K562 (cell line): ENCODE measurements around the gene ACSF3. TPM values are rescaled to one million over a fixed set of nuclear protein-coding genes. Genes with fewer than 3 reads are reported as not detected.

Experiments used
- ATAC-seq: fragments of 200-7000 bp; cut with Tn5 transposase; 3 replicates; pipeline ENCODE4 v1.9.1; 2020; ENCODE audit warnings: moderate library complexity
- BruUV-seq: library from RNA; stranded (reverse); fragments of 400-500 nt; replicated peaks from 2 replicates; lab custom pipeline; 2021; lab: Mats Ljungman, UMichigan
- CTCF ChIA-PET: fragments of 300-600 bp; formaldehyde crosslinking; extraction: SDS; loops from one replicate; lab custom pipeline; 2021; ENCODE audit warnings: low intra/inter-chr PET ratio; lab: Yijun Ruan, JAX
- POLR2A ChIA-PET: fragments of 300-600, 350-650 bp; sonication (Branson Sonifier 250); formaldehyde crosslinking; extraction: SDS; loops from one replicate; lab custom pipeline; 2021; ENCODE audit warnings: antibody characterized with exemption, inconsistent platforms; lab: Yijun Ruan, JAX
- DNase-seq, 4 experiments: peaks; one replicate each; pipeline versions ENCODE4 v3.0.0 to v3.0.0-alpha.2; 2011 to 2018; ENCODE audit warnings: low spot score in 3 of 4, mixed read lengths in 3 of 4; ENCODE audit errors: extremely low read depth in 1 of 4
- FAIRE-seq: peaks from 2 replicates; lab custom pipeline; 2011; peaks lifted over from hg19 to GRCh38; lab: Jason Lieb, UNC
- H2AFZ ChIP-seq: 2 replicates; pipeline ENCODE4 v1.6.0; 2011; ENCODE audit warnings: low read depth, low read length, control low read depth, inconsistent platforms
- H3K27ac ChIP-seq: fragments of 200-600 bp; 3 replicates; pipeline ENCODE4 v1.8.0; 2011; ENCODE audit warnings: low read depth, mild to moderate bottlenecking, control low read depth, inconsistent platforms, low read length, moderate library complexity, mixed read lengths; ENCODE audit errors: extremely low read depth
- H3K27me3 ChIP-seq, 2 experiments: fragments of 300-600 bp in 1 of 2; 2 replicates in 1 of 2; 3 replicates in 1 of 2; pipeline versions ENCODE4 v1.6.0 to v1.8.0; 2011; ENCODE audit warnings: inconsistent platforms in 2 of 2, low read length in 2 of 2, mild to moderate bottlenecking in 1 of 2, mixed read lengths in 1 of 2, moderate library complexity in 1 of 2; ENCODE audit not compliant: control insufficient read depth in 2 of 2, insufficient read depth in 2 of 2
- H3K36me3 ChIP-seq: fragments of 300-600 bp; 3 replicates; pipeline ENCODE4 v1.8.0; 2011; ENCODE audit warnings: mild to moderate bottlenecking, low read length, inconsistent platforms; ENCODE audit not compliant: control insufficient read depth, insufficient read depth
- H3K4me1 ChIP-seq, 2 experiments: fragments of 200-600 bp in 1 of 2; replicated peaks in 1 of 2; 2 replicates in 1 of 2; 3 replicates in 1 of 2; pipeline versions ENCODE4 v1.5.1 to v1.8.0; 2011; ENCODE audit warnings: inconsistent platforms in 2 of 2, low read length in 2 of 2, mild to moderate bottlenecking in 1 of 2, mixed read lengths in 1 of 2, moderate library complexity in 1 of 2; ENCODE audit not compliant: control insufficient read depth in 2 of 2, insufficient read depth in 2 of 2
- H3K4me2 ChIP-seq: 2 replicates; pipeline ENCODE4 v1.6.1; 2011; ENCODE audit warnings: low read length, control low read depth, inconsistent platforms, mixed read lengths; ENCODE audit not compliant: insufficient read depth
- H3K4me3 ChIP-seq: fragments of 200-600 bp; sonication (generic), shearing (Covaris generic); 2 replicates; pipeline ENCODE4 v1.5.1; 2016; ENCODE audit warnings: control low read depth, inconsistent platforms
- H3K79me2 ChIP-seq: fragments of 200-600 bp; 3 replicates; pipeline ENCODE4 v1.8.0; 2011; ENCODE audit warnings: low read length, inconsistent platforms; ENCODE audit not compliant: control insufficient read depth, insufficient read depth
- H3K9ac ChIP-seq, 2 experiments: 2 replicates each; pipeline versions ENCODE4 v1.6.0 to v1.6.1; 2011; ENCODE audit warnings: low read depth in 2 of 2, low read length in 2 of 2, control low read depth in 1 of 2, inconsistent platforms in 1 of 2, mild to moderate bottlenecking in 1 of 2, mixed read lengths in 1 of 2; ENCODE audit not compliant: insufficient read depth in 1 of 2
- H3K9me1 ChIP-seq: one replicate; pipeline ENCODE4 v1.6.0; 2011; ENCODE audit warnings: inconsistent platforms, mild to moderate bottlenecking, low read length, moderate library complexity; ENCODE audit not compliant: control insufficient read depth, insufficient read depth
- H3K9me3 ChIP-seq: replicated peaks from 2 replicates; pipeline ENCODE4 v1.5.1; 2011; ENCODE audit warnings: low read depth, low read length, inconsistent platforms; ENCODE audit not compliant: control insufficient read depth, insufficient read depth
- H4K20me1 ChIP-seq: replicated peaks from 2 replicates; pipeline ENCODE4 v1.6.1; 2011; ENCODE audit warnings: low read length, inconsistent platforms, mixed read lengths; ENCODE audit not compliant: control insufficient read depth, insufficient read depth
- MBD2 ChIP-seq: sonication (generic); IDR thresholded peaks from 2 replicates; pipeline ENCODE4 v1.6.1; 2016; ENCODE audit warnings: low read depth, borderline replicate concordance
- NFIC ChIP-seq: fragments of 450-650 bp; IDR thresholded peaks from 2 replicates; pipeline ENCODE4 v1.6.1; 2017; ENCODE audit warnings: mild to moderate bottlenecking, inconsistent platforms
- POLR2G ChIP-seq: fragments of 200-400 bp; formaldehyde crosslinking; IDR thresholded peaks from 2 replicates; pipeline ENCODE4 v1.6.1; 2017; ENCODE audit warnings: low read depth, mild to moderate bottlenecking, antibody characterized with exemption, low read length, moderate library complexity
- RBM34 ChIP-seq: fragments of 200-400 bp; formaldehyde crosslinking; IDR thresholded peaks from 2 replicates; pipeline ENCODE4 v1.6.1; 2018; ENCODE audit warnings: low read length, borderline replicate concordance; ENCODE audit not compliant: insufficient read depth
- RCOR1 ChIP-seq, 2 experiments: IDR thresholded peaks; 2 replicates each; pipeline ENCODE4 v1.6.1; 2012; ENCODE audit warnings: low read depth in 2 of 2, low read length in 2 of 2, borderline replicate concordance in 1 of 2, improper control_type of control experiment in 1 of 2
- SIN3A ChIP-seq, 2 experiments: fragments of 150-350 bp in 1 of 2; IDR thresholded peaks; 2 replicates each; pipeline ENCODE4 v1.6.1; 2011 to 2016; ENCODE audit warnings: borderline replicate concordance in 2 of 2, low read depth in 2 of 2, low read length in 2 of 2, mild to moderate bottlenecking in 2 of 2, moderate library complexity in 2 of 2; ENCODE audit not compliant: control insufficient read depth in 1 of 2
- USF1 ChIP-seq: sonication (generic); formaldehyde crosslinking; IDR thresholded peaks from 2 replicates; pipeline ENCODE4 v1.9.0; 2022; ENCODE audit warnings: mild to moderate bottlenecking, missing genetic modification reagents
- ZNF184 ChIP-seq: sonication (generic); formaldehyde crosslinking; IDR thresholded peaks from 2 replicates; pipeline ENCODE4 v1.5.0; 2020; ENCODE audit warnings: missing genetic modification reagents
- ZNF586 ChIP-seq: fragments of 450-650 bp; formaldehyde crosslinking; conservative IDR thresholded peaks from 2 replicates; pipeline ENCODE4 v1.4.0; 2020; ENCODE audit warnings: mild to moderate bottlenecking, moderate library complexity
- whole genome bisulfite sequencing: fragments of 100-300 bp; shearing (Covaris generic); methylation state at CpG from one replicate; pipeline ENCODE4 v1.1.6; 2016; ENCODE audit warnings: low coverage, mixed read lengths; ENCODE audit not compliant: insufficient coverage; ENCODE audit errors: missing lambda C conversion rate; 5-methylcytosine and 5-hydroxymethylcytosine counted together
- in situ Hi-C: fragments of 300-500 bp; cut with MboI; formaldehyde crosslinking; loops from 4 replicates; pipeline ENCODE4 v1.15.0; 2018; ENCODE audit warnings: inconsistent platforms, mixed read lengths
- intact Hi-C: fragments of 100-400 bp; cut with micrococcal nuclease; formaldehyde crosslinking; loops from 2 replicates; pipeline ENCODE4 v1.14.2; 2022
- polyA plus RNA-seq, 8 experiments: library from polyadenylated mRNA; depleted of rRNA in 4 of 8; stranded (reverse) in 5 of 8; unstranded in 3 of 8; fragments of >200 nt; fragmentation: Nextera tagmentation in 2 of 8; fragmentation: Illumina TruSeq in 1 of 8; extraction: Ambion mirVana in 2 of 8; extraction: Trizol in 1 of 8; gene quantifications; 2 replicates each; pipeline versions ENCODE4 v1.2.1 to v1.2.3, GENCODE V29; 2011 to 2014; ENCODE audit warnings: inconsistent platforms in 1 of 8, missing spikeins in 1 of 8
- total RNA-seq, 7 experiments: library from RNA; depleted of rRNA in 6 of 7; stranded (reverse); fragments of >200 nt in 6 of 7; fragmentation: Illumina TruSeq in 2 of 7; extraction: Trizol in 2 of 7; gene quantifications; 2 replicates each; pipeline versions ENCODE4 v1.2.1 to v1.2.3, GENCODE V29; 2011 to 2021; ENCODE audit warnings: low replicate concordance in 1 of 7
- TF ChIP-seq, protein P1 (sequence below): fragments of 200-800 bp; sonication (Bioruptor generic); IDR thresholded peaks from 2 replicates; pipeline ENCODE4 v1.6.1; 2017; ENCODE audit warnings: missing genetic modification characterization, missing compliant biosample characterization
- TF ChIP-seq, protein P2 (sequence below): sonication (generic); formaldehyde crosslinking; IDR thresholded peaks from 2 replicates; pipeline ENCODE4 v1.8.0; 2022; ENCODE audit warnings: missing genetic modification reagents, mild to moderate bottlenecking, borderline replicate concordance

ACSF3 gene
- total and polyA plus RNA-seq, 9 of the 15 experiments (the other 6 are each of a cell fraction or from before 2014, with no cell fraction given), result 0.77 to 32.8 (median 14.7) TPM

- ChIA-PET POLR2A (no interaction called here), CTCF (no interaction called here)
- no peak for FAIRE-seq
- H3K27ac ChIP-seq, result no peak overlapping the region
- no peak for ATAC-seq
- H3K9me3 ChIP-seq, result peaks cover 2% of the 10 kb centered on the region; the same call in 1 of the 2 replicates
- no peaks in the 10 kb centered on the region for H3K9me1 ChIP-seq
- no peak overlapping the region for H2AFZ ChIP-seq
- H3K4me2 ChIP-seq, result no peak overlapping the region
- intact Hi-C loops, result no loop called here
- BruUV-seq, result no TSS peak
- no peaks in the 10 kb centered on the region for H4K20me1 ChIP-seq
- H3K36me3 ChIP-seq, result peaks cover 64% of the 10 kb centered on the region; the same call in 2 of the 3 replicates
- H3K4me1 ChIP-seq, result peaks cover 3 to 27% of the 10 kb centered on the region in 2 experiments; a peak in 3 of 5 replicates
- DNase-seq, result no peak
- no peak overlapping the region for H3K9ac ChIP-seq
- TF ChIP-seq ZNF184 (CRISPR knock-in tag), result no peak
- no peak for TF ChIP-seq SIN3A (IDR thresholded peaks at IDR 0.05; ENCODE audit: borderline replicate concordance in 2 of 2, control insufficient read depth in 1 of 2, low read depth in 2 of 2, low read length in 2 of 2)
- TF ChIP-seq POLR2G, result peak; percentile 41
- no peak for TF ChIP-seq RCOR1 (IDR thresholded peaks at IDR 0.05; ENCODE audit: borderline replicate concordance in 1 of 2, low read depth in 2 of 2, low read length in 2 of 2)
- H3K4me3 ChIP-seq, result no peak overlapping the region
- in situ Hi-C loops, result no loop called here
- 97% methylated on average over 11 of the region's 14 CpGs for WGBS
- no peaks in the 10 kb centered on the region for H3K79me2 ChIP-seq
- no peaks in the 10 kb centered on the region for H3K27me3 ChIP-seq
Observed at GRCh38 chr16:89120281-89120680, 26.6 kb downstream of the ACSF3 start.

DNA sequence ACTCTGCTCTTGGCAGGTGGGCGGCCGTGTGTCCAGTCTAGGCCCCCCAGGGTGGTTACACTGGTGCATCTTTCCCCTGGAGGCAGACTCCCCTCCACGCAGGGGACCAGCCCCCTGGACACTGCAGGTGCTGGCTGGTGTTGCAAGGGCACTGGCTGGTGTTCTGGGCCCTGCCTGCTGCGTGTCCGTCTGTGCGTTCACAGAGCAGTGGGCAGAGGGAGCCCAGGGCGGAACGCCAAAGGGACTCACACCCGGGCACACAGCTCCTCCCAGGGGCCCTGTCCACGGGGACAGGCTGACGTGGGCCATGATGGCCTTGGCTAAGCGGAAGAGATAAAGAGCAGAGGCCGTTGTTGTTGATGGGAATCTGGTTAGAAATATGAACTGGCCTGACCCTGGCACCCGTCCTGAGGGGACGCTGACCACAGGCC lies 27.3 kb downstream of the ACSF3 start:
- H3K36me3 ChIP-seq, result peaks cover 64% of the 10 kb centered on the region; the same call in 2 of the 3 replicates
- no peaks in the 10 kb centered on the region for H3K79me2 ChIP-seq
- CTCF ChIA-PET, result no interaction called here
- H3K4me2 ChIP-seq, result no peak overlapping the region
- no TSS peak for BruUV-seq
- in situ Hi-C loops (no loop called here), intact Hi-C loops (no loop called here)
- ATAC-seq (no peak), FAIRE-seq (no peak), DNase-seq (no peak)
- H3K9ac ChIP-seq, result no peak overlapping the region
- H3K4me1 ChIP-seq, result peaks cover 0 to 23% of the 10 kb centered on the region in 2 experiments; a peak in 2 of 5 replicates
- WGBS, result 93% methylated on average over 7 of the region's 15 CpGs
- H2AFZ ChIP-seq, result no peak overlapping the region
- peaks cover 2% of the 10 kb centered on the region for H3K9me3 ChIP-seq
- no peaks in the 10 kb centered on the region for H3K9me1 ChIP-seq
- no peaks in the 10 kb centered on the region for H4K20me1 ChIP-seq
- H3K27ac ChIP-seq, result no peak overlapping the region
- POLR2A ChIA-PET, result no interaction called here
- H3K27me3 ChIP-seq, result no peaks in the 10 kb centered on the region
- no peak overlapping the region for H3K4me3 ChIP-seq
- TF ChIP-seq MBD2 (no peak), RBM34 (no peak), NFIC (no peak), ZNF586 (CRISPR knock-in tag) (no peak), USF1 (no peak)
- TF ChIP-seq, protein P1, sequence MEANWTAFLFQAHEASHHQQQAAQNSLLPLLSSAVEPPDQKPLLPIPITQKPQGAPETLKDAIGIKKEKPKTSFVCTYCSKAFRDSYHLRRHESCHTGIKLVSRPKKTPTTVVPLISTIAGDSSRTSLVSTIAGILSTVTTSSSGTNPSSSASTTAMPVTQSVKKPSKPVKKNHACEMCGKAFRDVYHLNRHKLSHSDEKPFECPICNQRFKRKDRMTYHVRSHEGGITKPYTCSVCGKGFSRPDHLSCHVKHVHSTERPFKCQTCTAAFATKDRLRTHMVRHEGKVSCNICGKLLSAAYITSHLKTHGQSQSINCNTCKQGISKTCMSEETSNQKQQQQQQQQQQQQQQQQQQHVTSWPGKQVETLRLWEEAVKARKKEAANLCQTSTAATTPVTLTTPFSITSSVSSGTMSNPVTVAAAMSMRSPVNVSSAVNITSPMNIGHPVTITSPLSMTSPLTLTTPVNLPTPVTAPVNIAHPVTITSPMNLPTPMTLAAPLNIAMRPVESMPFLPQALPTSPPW (CRISPR knock-in tag), result no peak
- TF ChIP-seq, protein P2, sequence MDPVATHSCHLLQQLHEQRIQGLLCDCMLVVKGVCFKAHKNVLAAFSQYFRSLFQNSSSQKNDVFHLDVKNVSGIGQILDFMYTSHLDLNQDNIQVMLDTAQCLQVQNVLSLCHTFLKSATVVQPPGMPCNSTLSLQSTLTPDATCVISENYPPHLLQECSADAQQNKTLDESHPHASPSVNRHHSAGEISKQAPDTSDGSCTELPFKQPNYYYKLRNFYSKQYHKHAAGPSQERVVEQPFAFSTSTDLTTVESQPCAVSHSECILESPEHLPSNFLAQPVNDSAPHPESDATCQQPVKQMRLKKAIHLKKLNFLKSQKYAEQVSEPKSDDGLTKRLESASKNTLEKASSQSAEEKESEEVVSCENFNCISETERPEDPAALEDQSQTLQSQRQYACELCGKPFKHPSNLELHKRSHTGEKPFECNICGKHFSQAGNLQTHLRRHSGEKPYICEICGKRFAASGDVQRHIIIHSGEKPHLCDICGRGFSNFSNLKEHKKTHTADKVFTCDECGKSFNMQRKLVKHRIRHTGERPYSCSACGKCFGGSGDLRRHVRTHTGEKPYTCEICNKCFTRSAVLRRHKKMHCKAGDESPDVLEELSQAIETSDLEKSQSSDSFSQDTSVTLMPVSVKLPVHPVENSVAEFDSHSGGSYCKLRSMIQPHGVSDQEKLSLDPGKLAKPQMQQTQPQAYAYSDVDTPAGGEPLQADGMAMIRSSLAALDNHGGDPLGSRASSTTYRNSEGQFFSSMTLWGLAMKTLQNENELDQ (CRISPR knock-in tag), result no peak
